Neural cell (in vitro differentiated cells): ENCODE measurements around the gene NFKBIA.

Experiments used
- CTCF ChIP-seq: fragments of 450-650 bp; IDR thresholded peaks from 2 replicates; pipeline ENCODE4 v1.5.1; 2014; ENCODE audit warnings: antibody characterized with exemption, mild to moderate bottlenecking, moderate library complexity; ENCODE audit not compliant: poor library complexity, severe bottlenecking
- EP300 ChIP-seq: fragments of 450-650 bp; conservative IDR thresholded peaks from 2 replicates; pipeline ENCODE4 v1.6.1; 2014; ENCODE audit warnings: antibody characterized with exemption, mild to moderate bottlenecking, moderate library complexity; ENCODE audit not compliant: poor library complexity, severe bottlenecking
- EZH2 ChIP-seq: fragments of 200-600, 300-800 bp; shearing (Covaris generic), sonication (generic); IDR thresholded peaks from 2 replicates; pipeline ENCODE4 v1.6.1; 2014; ENCODE audit warnings: antibody characterized with exemption, low read length, borderline replicate concordance, mild to moderate bottlenecking; ENCODE audit not compliant: insufficient read depth, poor library complexity, severe bottlenecking
- MXI1 ChIP-seq: fragments of 450-650 bp; conservative IDR thresholded peaks from 2 replicates; pipeline ENCODE4 v1.6.1; 2014; ENCODE audit warnings: antibody characterized with exemption, mild to moderate bottlenecking; ENCODE audit not compliant: poor library complexity, severe bottlenecking
- POLR2AphosphoS5 ChIP-seq: IDR thresholded peaks from 2 replicates; pipeline ENCODE4 v1.6.1; 2012
- REST ChIP-seq: IDR thresholded peaks from 2 replicates; pipeline ENCODE4 v1.6.1; 2012; ENCODE audit warnings: borderline replicate concordance
- TAF1 ChIP-seq: IDR thresholded peaks from 2 replicates; pipeline ENCODE4 v1.6.1; 2012; ENCODE audit warnings: low read depth

- TF ChIP-seq CTCF (no peak), EP300 (no peak), REST (no peak), EZH2 (no peak), POLR2AphosphoS5 (no peak), TAF1 (no peak), MXI1 (no peak)
Measured at GRCh38 chr14:35441160-35441559, 36.6 kb upstream of the NFKBIA start.
